Activated CD4-positive, alpha-beta T cell treated with anti-CD3 and anti-CD28 coated beads for 36 hours (primary cell): ENCODE measurements around the gene CBY1. TPM values are rescaled to one million over a fixed set of nuclear protein-coding genes. Genes with fewer than 3 reads are reported as not detected.
A peak's percentile ranks its signal among the peaks of the same experiment; 100 is the strongest.
"Not testable (repeated sequence)": the region's sequence is repeated elsewhere in the genome, so short reads cannot be mapped to it uniquely, and the experiment has no call there.

Experiments
- ATAC-seq: fragments of 200-7000 bp; cut with Tn5 transposase; one replicate; pipeline ENCODE4 v1.10.0; 2021; ENCODE audit warnings: mild to moderate bottlenecking, moderate library complexity
- CTCF ChIA-PET: fragments of 350-600 bp; sonication (Branson Sonifier 250); formaldehyde crosslinking; loops from one replicate; lab custom pipeline; 2021; ENCODE audit warnings: antibody characterized with exemption; lab: Charles Lee
- POLR2A ChIA-PET: fragments of 350-600 bp; sonication (Branson Sonifier 250); formaldehyde crosslinking; loops from one replicate; lab custom pipeline; 2021; ENCODE audit warnings: antibody characterized with exemption, inconsistent platforms; lab: Charles Lee
- DNase-seq: peaks from one replicate; pipeline ENCODE4 v3.0.0-alpha.2; 2020
- H3K27ac Mint-ChIP-seq: one replicate; pipeline ENCODE4 v1.8.0; 2021; ENCODE audit warnings: mixed read lengths
- H3K27me3 Mint-ChIP-seq: one replicate; pipeline ENCODE4 v1.8.0; 2021; ENCODE audit warnings: mixed read lengths
- H3K36me3 Mint-ChIP-seq: one replicate; pipeline ENCODE4 v1.8.0; 2021; ENCODE audit warnings: low read depth, mixed read lengths
- H3K4me1 Mint-ChIP-seq: one replicate; pipeline ENCODE4 v1.8.0; 2021; ENCODE audit warnings: mixed read lengths
- H3K4me3 Mint-ChIP-seq: one replicate; pipeline ENCODE4 v1.8.0; 2021; ENCODE audit warnings: mild to moderate bottlenecking, moderate library complexity, mixed read lengths
- H3K9me3 Mint-ChIP-seq: one replicate; pipeline ENCODE4 v1.8.0; 2021; ENCODE audit warnings: low read depth, mixed read lengths
- intact Hi-C, 2 experiments: fragments of 100-400 bp; cut with DNase I in 1 of 2; cut with micrococcal nuclease in 1 of 2; formaldehyde crosslinking; loops; one replicate each; pipeline versions ENCODE4 v1.14.2 to v1.15.1; 2022 to 2024; cut with DNase I, micrococcal nuclease
- total RNA-seq, 2 experiments: library from RNA; stranded (reverse); gene quantifications; one replicate each; pipeline ENCODE4 v1.2.3, GENCODE V29; 2021

The CBY1 gene
- total RNA-seq, result 10 to 100 TPM in 1 of 2 experiments, 1 to 10 TPM in 1; 9.8 to 11.6 TPM

DNA sequence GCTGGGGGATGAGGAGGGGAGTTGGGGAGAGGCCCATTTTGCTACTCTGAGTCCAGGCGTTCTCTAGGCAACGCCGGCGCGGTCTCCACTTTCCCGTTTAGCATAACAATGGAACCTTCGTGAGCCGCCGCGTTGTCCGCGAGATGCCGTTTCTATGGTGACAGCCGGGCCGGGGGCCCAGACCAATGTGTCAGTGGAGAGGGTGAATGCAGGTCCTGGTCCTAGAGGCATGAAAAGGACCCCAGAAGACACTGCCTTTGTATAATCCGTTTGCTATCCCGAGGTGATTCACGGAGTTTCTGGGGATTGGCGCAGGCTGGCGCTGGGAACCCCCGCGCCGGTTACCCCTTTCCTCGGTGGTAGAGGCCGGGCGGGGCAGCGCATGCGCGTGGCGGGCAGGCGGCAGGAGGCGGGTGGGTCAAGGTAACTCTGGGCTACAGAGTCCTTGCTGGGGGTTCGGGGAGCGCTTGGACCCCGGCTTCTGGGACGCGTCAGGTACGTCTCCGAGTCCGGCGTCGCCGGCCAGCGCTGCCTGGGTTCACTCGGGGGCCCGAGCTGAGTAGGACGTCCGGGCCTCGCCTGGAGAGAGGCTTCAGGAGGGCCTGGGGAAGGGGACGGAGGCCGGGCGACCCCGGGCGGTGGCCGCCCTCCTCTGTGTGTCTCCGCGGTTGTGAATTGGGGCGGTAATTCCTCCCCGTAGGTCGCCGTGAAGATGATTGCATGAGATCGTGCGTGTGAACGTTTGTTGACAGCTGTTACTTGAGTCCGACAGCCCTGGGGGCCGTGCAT lies at the start of gene CBY1, which contains the start of gene FAM227A:
CBY1 (plus strand) TSS at position 383 of the 789 bp plus-strand sequence. CDS start 11,417 bp downstream, outside the sequence.
FAM227A (minus strand) TSS at position 137 of the 789 bp plus-strand sequence. CDS start 6,224 bp downstream, outside the sequence.
- H3K4me3 Mint-ChIP-seq, result peak within 1 kb of the TSS; percentile 79
- peak within 1 kb of the TSS; percentile 93 for H3K27ac Mint-ChIP-seq
- ATAC-seq (peak; percentile 83), DNase-seq (peak; percentile 89)
- POLR2A ChIA-PET, result interaction anchor here (2.5 kb wide), 1 partner anchor 25 kb away, joined by 13 read pairs; the partner anchor contains the start of gene TOMM22
- CTCF ChIA-PET, result no interaction called here
- H3K27me3 Mint-ChIP-seq, result no peaks in the 10 kb centered on the region
- intact Hi-C loops, result loop anchor here (1.0 to 5.0 kb wide), 13 partner anchors 24 to 476 kb away; partner anchors contain the start of genes GTPBP1 (in 2 of the 2), TOMM22 (in 2 of the 2), CSNK1E (in 1 of the 2) and DDX17 (in 1 of the 2)
- H3K4me1 Mint-ChIP-seq, result peaks cover 11% of the 10 kb centered on the region
- no peaks in the 10 kb centered on the region for H3K36me3 Mint-ChIP-seq
- no peaks in the 10 kb centered on the region for H3K9me3 Mint-ChIP-seq

DNA sequence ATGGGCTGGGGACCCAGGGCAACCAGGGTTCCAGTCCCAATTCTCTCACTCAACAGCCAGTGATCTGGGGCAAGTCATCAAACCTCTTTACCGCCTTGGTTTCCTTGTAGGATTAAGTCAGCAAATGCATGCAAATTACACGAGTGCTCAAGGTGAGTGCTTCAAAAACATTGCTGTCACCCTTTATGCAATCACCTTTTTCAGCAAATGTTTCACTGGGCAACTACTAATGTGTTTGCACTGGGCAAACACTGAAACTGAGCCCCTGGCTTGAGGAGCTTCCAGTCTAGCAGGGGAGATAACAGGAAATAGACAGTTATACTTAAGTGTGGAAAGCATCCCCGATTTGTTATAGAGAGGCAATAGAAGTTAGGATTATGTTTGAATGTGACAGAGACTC lies 48.8 kb upstream of the CBY1 start:
- no peaks in the 10 kb centered on the region for H3K36me3 Mint-ChIP-seq
- no peak overlapping the region for H3K4me3 Mint-ChIP-seq
- H3K4me1 Mint-ChIP-seq, result no peaks in the 10 kb centered on the region
- H3K27ac Mint-ChIP-seq, result no peak overlapping the region
- H3K9me3 Mint-ChIP-seq, result no peaks in the 10 kb centered on the region
- no peak for DNase-seq
- ChIA-PET POLR2A (no interaction called here), CTCF (no interaction called here)
- intact Hi-C loops, result no loop called here
- H3K27me3 Mint-ChIP-seq, result peaks cover 1% of the 10 kb centered on the region
- ATAC-seq, result no peak

DNA sequence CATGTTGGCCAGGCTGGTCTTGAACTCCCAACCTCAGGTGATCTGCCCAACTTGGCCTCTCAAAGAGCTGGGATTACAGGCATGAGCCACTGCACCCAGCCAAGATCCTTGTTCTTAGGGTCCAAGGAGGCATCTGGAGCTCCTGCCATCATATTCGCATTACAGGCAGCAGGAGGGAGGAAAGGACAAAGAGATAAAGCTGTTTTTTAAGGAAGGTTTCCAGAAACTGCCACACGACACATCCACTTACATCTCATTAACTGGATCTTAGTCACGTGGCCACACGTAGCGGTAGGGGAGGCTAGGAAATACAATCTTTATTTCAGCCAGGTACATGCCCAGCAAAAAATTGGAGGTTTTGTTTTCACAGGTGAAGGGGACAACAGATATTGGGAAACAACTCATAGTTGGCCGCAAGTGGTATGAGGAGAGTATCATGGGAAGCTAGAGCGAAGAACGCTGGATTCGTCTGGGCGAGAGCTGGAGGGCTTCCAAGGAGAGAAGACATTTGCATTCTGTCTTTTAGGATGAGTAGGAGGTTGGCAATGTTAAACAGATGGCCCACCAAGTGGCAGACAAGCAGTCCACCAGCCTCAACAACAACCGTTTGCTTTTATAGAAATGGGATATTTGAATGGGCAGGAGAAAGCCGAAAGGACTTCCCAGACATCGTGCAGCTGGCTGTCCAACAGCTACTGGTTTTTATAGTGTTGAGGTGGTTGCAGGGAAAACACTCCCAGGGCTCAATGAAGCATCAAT lies 47.3 kb upstream of the CBY1 start:
- intact Hi-C loops, result no loop called here
- no peaks in the 10 kb centered on the region for H3K4me1 Mint-ChIP-seq
- no peak overlapping the region for H3K27ac Mint-ChIP-seq
- CTCF ChIA-PET, result interaction anchor here (0.6 kb wide), 1 partner anchor 346 kb away, joined by 3 read pairs; no protein-coding TSS in a partner anchor
- no peaks in the 10 kb centered on the region for H3K36me3 Mint-ChIP-seq
- DNase-seq, result no peak
- H3K27me3 Mint-ChIP-seq, result peaks cover 1% of the 10 kb centered on the region
- POLR2A ChIA-PET, result no interaction called here
- no peaks in the 10 kb centered on the region for H3K9me3 Mint-ChIP-seq
- ATAC-seq, result no peak
- H3K4me3 Mint-ChIP-seq, result no peak overlapping the region

DNA sequence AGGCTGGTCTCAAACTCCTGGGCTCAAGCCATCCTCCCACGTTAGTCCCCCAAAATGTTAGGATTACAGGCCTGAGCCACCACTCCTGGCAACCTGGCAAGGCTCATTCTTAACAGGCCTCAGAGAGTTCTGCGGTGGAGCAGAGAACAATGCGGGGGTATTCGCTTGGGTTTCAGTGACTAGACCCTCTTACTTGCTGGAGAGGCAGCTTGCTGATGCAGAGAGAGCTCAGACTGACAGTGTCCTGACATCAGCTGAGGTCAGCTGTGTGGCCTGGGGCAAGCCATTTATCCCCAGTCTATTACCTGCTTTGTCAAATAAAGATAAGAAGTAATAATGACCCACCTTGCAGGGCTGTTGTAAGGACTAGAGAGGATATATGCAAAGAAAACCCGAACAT lies 46.2 kb upstream of the CBY1 start:
- no peak for ATAC-seq
- no peaks in the 10 kb centered on the region for H3K36me3 Mint-ChIP-seq

DNA sequence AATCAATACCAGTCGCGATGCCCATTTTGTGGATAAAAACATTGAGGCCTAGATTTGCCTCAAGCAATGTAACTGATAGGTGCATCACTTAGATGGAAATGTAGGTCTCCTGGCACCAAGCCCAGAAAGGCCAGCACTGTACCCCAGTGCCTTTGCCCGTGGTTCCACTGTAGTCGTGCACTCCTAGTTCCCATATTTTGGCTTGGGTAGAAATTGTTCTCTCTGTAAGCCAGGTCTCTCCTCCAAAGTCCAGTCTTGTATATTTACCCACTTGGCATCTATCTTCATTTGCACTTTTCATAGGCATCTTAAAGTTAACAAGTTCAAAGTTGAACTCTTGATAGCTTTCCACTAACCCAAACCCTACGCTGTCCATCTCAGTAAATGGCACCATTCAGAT lies 44.9 kb upstream of the CBY1 start:
- H3K4me1 Mint-ChIP-seq, result no peaks in the 10 kb centered on the region
- no peak overlapping the region for H3K27ac Mint-ChIP-seq
- H3K4me3 Mint-ChIP-seq, result no peak overlapping the region
- DNase-seq (no peak), ATAC-seq (no peak)
- intact Hi-C loops, result no loop called here
- no peaks in the 10 kb centered on the region for H3K36me3 Mint-ChIP-seq
- CTCF ChIA-PET, result interaction anchor here (0.6 kb wide), 1 partner anchor 149 kb away, joined by 3 read pairs; no protein-coding TSS in a partner anchor
- POLR2A ChIA-PET, result no interaction called here
- H3K9me3 Mint-ChIP-seq, result no peaks in the 10 kb centered on the region
- H3K27me3 Mint-ChIP-seq, result peaks cover 2% of the 10 kb centered on the region

More for the DNA sequence above, 46.2 kb upstream of the CBY1 start:
- CTCF ChIA-PET, result no interaction called here
- DNase-seq, result no peak
- POLR2A ChIA-PET, result no interaction called here
- Mint-ChIP-seq H3K27me3 (peaks cover 1% of the 10 kb centered on the region), H3K4me1 (no peaks in the 10 kb centered on the region), H3K9me3 (no peaks in the 10 kb centered on the region), H3K27ac (no peak overlapping the region), H3K4me3 (no peak overlapping the region)
- intact Hi-C loops, result no loop called here

DNA sequence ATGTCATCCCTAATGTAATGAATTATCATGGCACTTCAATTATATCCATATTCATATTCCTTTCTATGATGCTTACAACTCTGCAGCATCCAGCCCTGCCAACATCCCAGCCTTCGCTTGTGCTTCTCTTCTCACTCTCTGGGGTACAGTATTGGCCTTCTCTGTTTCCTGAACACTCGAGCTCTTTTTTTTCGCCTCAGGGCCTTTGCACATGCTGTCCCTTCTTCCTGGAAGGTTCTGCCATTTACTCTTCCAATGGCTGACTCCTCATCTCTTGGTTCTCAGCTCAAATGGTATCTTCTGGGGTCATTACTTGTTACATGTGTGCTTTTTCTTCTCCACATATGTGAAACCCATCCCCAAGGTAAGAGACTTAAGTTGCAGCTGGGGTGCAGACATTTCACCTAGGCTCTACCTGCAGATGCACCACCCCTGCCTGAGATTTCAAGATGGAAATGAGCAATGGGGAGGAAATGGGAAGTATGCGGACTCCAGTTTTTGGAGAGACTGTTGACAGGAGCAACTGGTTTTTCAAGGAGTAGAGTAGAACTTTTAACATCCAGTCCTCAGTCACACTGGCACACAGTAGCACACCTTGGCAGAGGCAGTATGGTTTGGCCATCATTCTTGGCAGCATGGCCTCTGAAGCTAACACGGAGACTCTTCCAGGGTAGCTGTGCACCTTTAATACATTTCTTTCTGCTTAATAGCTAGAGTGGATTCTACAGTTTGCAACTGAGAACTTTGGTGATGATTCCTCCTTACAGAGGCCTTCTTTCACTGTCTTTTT lies 44.0 kb upstream of the CBY1 start:
- intact Hi-C loops, result no loop called here
- H3K36me3 Mint-ChIP-seq, result no peaks in the 10 kb centered on the region
- CTCF ChIA-PET, result interaction anchor here (0.6 kb wide), 1 partner anchor 150 kb away, joined by 3 read pairs; no protein-coding TSS in a partner anchor
- POLR2A ChIA-PET, result no interaction called here
- ATAC-seq (no peak), DNase-seq (no peak)
- H3K9me3 Mint-ChIP-seq, result no peaks in the 10 kb centered on the region
- no peak overlapping the region for H3K27ac Mint-ChIP-seq
- peaks cover 5% of the 10 kb centered on the region for H3K27me3 Mint-ChIP-seq
- no peaks in the 10 kb centered on the region for H3K4me1 Mint-ChIP-seq
- H3K4me3 Mint-ChIP-seq, result no peak overlapping the region

DNA sequence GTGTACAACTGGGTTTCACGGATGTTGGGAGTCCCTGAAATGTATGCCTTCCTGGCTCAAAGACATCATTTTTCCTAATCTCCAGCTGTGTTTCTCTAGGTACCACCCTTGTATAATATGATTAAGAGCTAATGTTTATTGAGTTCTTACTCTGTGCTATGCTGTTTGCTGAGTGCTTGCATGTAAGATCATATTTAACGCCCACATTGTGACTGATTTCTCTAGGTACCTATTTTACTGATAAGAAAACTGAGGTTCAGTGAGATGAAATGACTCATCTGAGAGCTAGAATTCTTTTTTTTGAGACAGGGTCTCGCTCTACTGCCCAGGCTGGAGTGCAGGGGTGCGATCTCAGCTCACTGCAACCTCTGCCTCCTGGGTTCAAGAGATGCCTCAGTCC lies 42.9 kb upstream of the CBY1 start:
- Mint-ChIP-seq H3K36me3 (no peaks in the 10 kb centered on the region), H3K4me3 (no peak overlapping the region), H3K27ac (no peak overlapping the region), H3K4me1 (no peaks in the 10 kb centered on the region), H3K9me3 (peaks cover 5% of the 10 kb centered on the region), H3K27me3 (peaks cover 5% of the 10 kb centered on the region)
- ATAC-seq, result peak; percentile 90
- ChIA-PET CTCF (interaction anchor here (0.9 kb wide), 1 partner anchor 68 kb away, joined by 3 read pairs; the partner anchor contains the start of gene TOMM22), POLR2A (interaction anchor here (0.5 kb wide), 1 partner anchor 35 kb away, joined by 3 read pairs; no protein-coding TSS in a partner anchor)
- intact Hi-C loops, result no loop called here
- no peak for DNase-seq

DNA sequence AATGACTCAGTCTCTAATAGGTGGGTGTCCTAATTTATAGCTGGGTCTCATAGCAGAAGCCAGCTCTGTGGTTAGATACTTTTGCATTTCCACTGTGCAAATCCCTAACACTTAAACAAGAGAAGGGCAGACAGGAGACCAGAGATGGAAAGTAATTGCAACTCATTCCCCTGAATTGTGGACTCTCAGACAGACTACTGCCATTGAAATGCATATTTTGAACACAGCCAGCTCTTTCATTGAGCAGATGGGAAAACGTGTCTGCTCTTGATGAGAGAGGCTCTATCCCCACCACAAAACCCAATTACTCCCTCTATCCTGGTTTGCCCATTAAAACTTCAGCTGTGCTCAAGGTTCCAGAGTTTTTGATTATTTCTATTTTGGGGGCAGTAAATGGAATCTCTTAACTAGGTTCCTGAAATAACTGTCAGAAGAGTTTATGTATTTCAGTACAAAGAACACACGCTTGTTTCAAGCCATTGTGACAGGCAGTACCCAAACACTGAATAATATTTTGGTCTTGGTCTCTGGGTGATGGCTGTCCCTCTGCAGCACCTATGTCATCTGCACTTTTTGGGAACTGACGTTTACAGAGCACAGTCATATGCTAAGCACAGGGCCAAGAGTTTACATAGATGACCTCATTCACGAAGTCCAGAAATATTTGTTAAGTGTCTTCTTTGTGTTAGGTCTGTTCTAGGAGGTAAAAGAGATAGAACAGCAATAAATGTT lies 41.9 kb upstream of the CBY1 start:
- POLR2A ChIA-PET, result no interaction called here
- no peak overlapping the region for H3K27ac Mint-ChIP-seq
- ATAC-seq, result no peak

DNA sequence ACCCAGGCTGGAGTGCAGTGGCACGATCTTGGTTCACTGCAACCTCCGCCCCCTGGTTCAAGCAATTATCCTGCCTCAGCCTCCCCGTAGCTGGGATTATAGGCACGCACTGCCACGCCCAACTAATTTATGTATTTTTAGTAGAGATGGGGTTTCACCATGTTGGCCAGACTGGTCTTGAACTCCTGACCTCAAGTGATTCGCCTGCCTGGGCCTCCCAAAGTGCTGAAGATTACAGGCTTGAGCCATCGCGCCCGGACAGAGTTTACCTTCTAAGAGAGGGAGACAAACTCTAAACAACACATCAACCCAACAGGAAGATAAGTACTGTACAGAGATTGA lies 41.4 kb upstream of the CBY1 start:
- H3K9me3 Mint-ChIP-seq, H3K36me3 Mint-ChIP-seq, intact Hi-C loops, ATAC-seq, CTCF ChIA-PET, POLR2A ChIA-PET, H3K27ac Mint-ChIP-seq, H3K4me1 Mint-ChIP-seq, H3K4me3 Mint-ChIP-seq, DNase-seq: not testable (repeated sequence)
- H3K27me3 Mint-ChIP-seq, result peaks cover 10% of the 10 kb centered on the region

More for the DNA sequence above, 41.9 kb upstream of the CBY1 start:
- Mint-ChIP-seq H3K9me3 (peaks cover 8% of the 10 kb centered on the region), H3K4me1 (no peaks in the 10 kb centered on the region), H3K36me3 (peaks cover 2% of the 10 kb centered on the region), H3K27me3 (peaks cover 9% of the 10 kb centered on the region), H3K4me3 (no peak overlapping the region)
- no peak for DNase-seq
- intact Hi-C loops, result no loop called here
- CTCF ChIA-PET, result interaction anchor here (0.9 kb wide), 1 partner anchor 67 kb away, joined by 3 read pairs; the partner anchor contains the start of gene TOMM22

DNA sequence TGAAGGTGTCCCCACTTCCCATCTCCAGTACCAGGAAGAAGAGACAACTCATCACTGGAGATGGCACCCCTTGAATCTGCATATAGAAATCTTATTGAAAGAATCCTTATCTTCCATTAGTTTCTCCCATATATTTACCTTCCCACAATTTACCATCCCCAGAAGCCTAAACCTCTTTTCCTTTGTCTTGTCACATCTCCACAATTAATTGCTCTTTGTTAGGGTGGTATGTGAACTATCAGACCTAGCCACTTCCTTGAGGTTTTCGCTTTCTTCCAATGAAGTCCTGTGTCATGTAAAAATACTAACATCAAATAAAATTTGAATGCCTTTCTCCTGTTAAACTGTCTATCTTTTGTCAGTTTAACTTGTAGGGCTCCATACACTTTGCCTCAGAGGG lies 38.2 kb upstream of the CBY1 start:
- ChIA-PET POLR2A (no interaction called here), CTCF (no interaction called here)
- H3K9me3 Mint-ChIP-seq, result peaks cover 8% of the 10 kb centered on the region
- intact Hi-C loops, result no loop called here
- no peak overlapping the region for H3K4me3 Mint-ChIP-seq
- H3K4me1 Mint-ChIP-seq, result no peaks in the 10 kb centered on the region
- ATAC-seq (no peak), DNase-seq (no peak)
- peaks cover 10% of the 10 kb centered on the region for H3K27me3 Mint-ChIP-seq
- H3K36me3 Mint-ChIP-seq, result peaks cover 2% of the 10 kb centered on the region
- H3K27ac Mint-ChIP-seq, result no peak overlapping the region
